SIG-M5 treated with dmso at 0.1 percent for 504 hours (cell line): ENCODE data around the gene GPX4.

Source experiments
- DNase-seq: peaks from one replicate; lab custom pipeline; 2025; ENCODE audit not compliant: unreplicated experiment; lab: John Stamatoyannopoulos, UW

Gene GPX4

GRCh38 chr19:1103708-1104310, at the start of gene GPX4:
TSS of gene GPX4 (plus strand) at chr19:1103994. CDS start at chr19:1104044, 50 bp downstream.
- DNase-seq: peak; percentile 92

- DNase-seq: no peak
Measured at GRCh38 chr19:1054102-1055027, 49.4 kb upstream of the GPX4 start.

- DNase-seq: no peak
Measured at GRCh38 chr19:1055028-1055425, 48.8 kb upstream of the GPX4 start.

- no peak for DNase-seq
Measured at GRCh38 chr19:1055886-1056620, 47.7 kb upstream of the GPX4 start.

- DNase-seq: no peak
Measured at GRCh38 chr19:1057176-1057855, 46.5 kb upstream of the GPX4 start.

- DNase-seq: no peak
Measured at GRCh38 chr19:1058112-1058511, 45.7 kb upstream of the GPX4 start.

GRCh38 chr19:1060689-1061088, 43.1 kb upstream of the GPX4 start:
- DNase-seq: no peak

GRCh38 chr19:1061987-1062386, 41.8 kb upstream of the GPX4 start:
- DNase-seq: no peak

GRCh38 chr19:1062387-1063029, 41.3 kb upstream of the GPX4 start:
- DNase-seq: no peak

GRCh38 chr19:1063030-1063908, 40.5 kb upstream of the GPX4 start:
- no peak for DNase-seq

GRCh38 chr19:1063909-1064660, 39.7 kb upstream of the GPX4 start:
- DNase-seq: no peak

GRCh38 chr19:1064661-1065605, 38.9 kb upstream of the GPX4 start:
- peak; percentile 26 for DNase-seq

- no peak for DNase-seq
Measured at GRCh38 chr19:1065606-1066109, 38.1 kb upstream of the GPX4 start.

GRCh38 chr19:1066251-1066747, 37.5 kb upstream of the GPX4 start:
- DNase-seq: no peak

- DNase-seq: peak; percentile 75
Measured at GRCh38 chr19:1066748-1067340, 37.0 kb upstream of the GPX4 start, which contains the start of gene ARHGAP45. TSS of gene ARHGAP45 (plus strand) at chr19:1067167. CDS start at chr19:1067406, 239 bp downstream.

GRCh38 chr19:1067341-1067957, 36.3 kb upstream of the GPX4 start:
- no peak for DNase-seq
